ENCODE results near the gene SMIM28.

DNA sequence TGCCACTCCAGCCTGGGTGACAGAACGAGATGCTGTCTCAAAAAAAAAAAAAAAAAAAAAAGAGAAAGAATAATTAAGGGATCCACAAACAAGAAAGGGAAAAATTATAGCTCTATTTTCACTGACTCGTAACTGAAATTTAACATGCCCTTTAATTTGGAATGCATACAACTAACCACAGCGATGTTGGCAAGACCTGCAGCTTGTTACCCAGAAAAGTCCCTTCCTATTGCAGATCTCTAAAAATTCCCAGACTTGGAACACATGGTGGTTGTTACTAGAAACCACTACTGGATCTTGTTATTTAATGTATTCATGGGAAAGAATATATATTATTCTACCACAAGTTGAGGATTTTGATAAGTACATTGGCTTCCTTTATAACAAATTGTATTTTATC lies 27.8 kb upstream of the SMIM28 start:
- TF ChIP-seq, protein P1, sequence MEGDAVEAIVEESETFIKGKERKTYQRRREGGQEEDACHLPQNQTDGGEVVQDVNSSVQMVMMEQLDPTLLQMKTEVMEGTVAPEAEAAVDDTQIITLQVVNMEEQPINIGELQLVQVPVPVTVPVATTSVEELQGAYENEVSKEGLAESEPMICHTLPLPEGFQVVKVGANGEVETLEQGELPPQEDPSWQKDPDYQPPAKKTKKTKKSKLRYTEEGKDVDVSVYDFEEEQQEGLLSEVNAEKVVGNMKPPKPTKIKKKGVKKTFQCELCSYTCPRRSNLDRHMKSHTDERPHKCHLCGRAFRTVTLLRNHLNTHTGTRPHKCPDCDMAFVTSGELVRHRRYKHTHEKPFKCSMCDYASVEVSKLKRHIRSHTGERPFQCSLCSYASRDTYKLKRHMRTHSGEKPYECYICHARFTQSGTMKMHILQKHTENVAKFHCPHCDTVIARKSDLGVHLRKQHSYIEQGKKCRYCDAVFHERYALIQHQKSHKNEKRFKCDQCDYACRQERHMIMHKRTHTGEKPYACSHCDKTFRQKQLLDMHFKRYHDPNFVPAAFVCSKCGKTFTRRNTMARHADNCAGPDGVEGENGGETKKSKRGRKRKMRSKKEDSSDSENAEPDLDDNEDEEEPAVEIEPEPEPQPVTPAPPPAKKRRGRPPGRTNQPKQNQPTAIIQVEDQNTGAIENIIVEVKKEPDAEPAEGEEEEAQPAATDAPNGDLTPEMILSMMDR (conservative IDR thresholded peaks at IDR 0.05): no peak
- TF ChIP-seq ZFX (IDR thresholded peaks at IDR 0.05): no peak
